HG03521 (cell line): ENCODE data around the gene EIF3L.

Experiments
- ATAC-seq: cut with Tn5 transposase; IDR thresholded peaks from one replicate; pipeline ENCODE4 v1.9.1; 2021; ENCODE audit warnings: mild to moderate bottlenecking, moderate library complexity; ENCODE audit not compliant: unreplicated experiment

Gene EIF3L

DNA sequence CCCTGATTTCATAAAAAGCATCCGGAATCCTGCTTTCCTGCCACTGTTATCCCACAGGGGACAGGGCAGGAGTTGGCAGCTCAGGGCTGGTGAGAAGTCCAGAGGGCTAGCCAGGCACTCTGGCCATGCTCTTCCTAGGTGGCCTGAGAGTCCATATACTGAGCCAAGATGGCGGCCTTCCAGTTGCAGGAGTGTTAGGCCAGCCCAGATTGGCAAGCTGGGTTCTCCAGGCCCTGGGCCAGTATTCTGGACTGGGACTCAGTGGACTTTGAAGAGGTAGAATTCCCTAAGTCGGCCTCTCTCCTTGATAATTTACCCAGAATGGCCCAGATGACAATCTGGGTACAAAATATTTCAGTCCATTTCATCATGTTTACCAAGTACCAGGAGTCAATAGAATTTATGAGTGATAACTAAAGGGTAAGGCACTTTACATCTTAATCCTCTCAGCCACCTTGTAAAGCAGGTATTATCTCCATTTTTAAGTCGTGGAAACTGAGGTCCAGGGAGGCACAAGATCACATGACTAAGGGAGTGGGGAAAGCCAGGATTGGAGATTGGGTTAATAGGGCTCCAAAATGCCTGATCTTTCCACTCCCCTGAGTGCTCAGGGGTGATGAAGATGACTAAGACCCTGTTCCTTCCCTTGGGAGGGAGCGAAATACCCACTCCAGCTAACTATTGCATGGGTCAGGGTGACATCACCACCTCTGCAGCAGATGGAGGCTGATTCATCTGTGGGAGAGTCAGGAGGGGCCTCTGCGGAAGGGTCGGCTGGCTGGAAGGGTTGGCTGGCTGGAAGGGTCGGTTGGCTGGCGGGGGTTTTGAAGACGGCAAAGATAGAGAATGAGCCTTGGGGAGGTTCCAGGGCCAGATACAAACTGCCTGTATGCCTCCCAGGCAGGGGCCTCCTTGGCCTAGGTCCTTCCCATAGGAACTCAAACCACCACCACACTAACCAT, 55.6 kb downstream of the EIF3L start:
- no peak for ATAC-seq

DNA sequence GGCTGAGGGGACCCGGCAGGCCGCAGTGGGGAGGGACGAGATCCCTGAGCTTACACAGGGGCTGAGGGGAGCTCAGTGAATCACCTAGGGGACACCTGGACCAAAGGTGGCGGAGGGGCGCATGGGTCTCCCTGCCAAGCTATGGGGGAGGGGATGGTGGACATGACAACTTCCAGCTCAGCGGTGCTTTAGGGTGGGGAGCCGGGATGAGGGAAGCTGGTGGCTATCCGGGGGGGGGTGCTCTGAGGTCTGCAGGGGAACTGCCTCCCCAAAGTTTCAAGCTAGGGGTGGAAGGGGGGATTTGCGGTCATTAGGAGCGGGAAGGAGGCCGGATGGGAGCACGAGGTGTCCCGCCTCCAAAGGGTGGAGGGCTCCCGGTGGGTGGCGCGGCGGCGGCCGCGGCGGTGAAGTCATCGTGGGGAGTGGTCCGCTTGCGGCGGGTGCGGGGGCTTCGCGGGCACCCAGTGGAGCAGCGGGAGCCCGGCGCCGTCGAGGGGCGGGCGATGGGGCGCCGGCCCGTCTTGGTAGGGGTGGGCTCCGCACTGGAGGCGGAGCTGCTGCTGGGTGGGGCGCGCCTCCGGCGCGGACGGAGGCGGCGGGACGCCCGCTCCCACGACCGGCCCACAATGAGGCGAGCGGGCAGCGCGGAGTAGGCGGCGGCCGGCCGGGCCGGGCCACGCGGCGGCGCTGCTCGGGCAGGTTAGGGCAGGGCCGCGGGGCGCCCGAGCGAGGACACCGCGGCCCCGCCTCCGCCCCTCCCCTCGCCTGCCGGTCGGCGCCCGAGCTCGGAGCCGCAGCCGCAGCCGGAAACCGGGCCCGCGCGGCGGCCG, 56.5 kb downstream of the EIF3L start, which contains the start of gene MICALL1:
Gene MICALL1 (plus strand): TSS at position 764 of the 830 bp plus-strand sequence. CDS start 126 bp downstream, outside the sequence.
- peak; percentile 79 for ATAC-seq

DNA sequence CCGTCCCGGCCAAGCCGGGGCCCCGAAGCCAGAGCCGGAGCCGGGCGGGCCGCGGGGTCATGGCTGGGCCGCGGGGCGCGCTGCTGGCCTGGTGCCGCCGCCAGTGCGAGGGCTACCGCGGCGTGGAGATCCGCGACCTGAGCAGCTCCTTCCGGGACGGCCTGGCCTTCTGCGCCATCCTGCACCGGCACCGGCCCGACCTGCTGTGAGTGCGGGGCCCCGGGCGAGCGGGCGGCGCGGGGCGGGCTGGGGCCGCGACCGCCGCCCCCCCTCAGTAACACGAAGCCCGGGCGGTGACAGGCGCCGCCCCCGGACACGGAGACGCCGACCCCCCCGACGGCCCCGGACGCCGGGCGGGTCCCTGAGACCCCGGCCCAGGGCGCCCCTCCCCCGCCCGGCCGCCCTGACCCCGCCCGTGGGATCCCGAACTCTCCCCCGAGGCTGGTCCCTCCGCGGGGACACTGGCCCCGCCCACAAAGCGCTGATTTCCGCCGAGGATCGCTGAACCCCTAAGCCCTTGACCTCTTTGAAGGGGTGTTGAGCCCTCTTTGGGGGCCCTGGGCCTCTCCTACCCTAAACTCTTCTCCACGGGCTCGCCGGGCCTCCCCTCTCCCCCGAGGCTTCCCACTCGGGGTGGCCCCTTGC, 57.3 kb downstream of the EIF3L start:
- ATAC-seq, result peak; percentile 4

DNA sequence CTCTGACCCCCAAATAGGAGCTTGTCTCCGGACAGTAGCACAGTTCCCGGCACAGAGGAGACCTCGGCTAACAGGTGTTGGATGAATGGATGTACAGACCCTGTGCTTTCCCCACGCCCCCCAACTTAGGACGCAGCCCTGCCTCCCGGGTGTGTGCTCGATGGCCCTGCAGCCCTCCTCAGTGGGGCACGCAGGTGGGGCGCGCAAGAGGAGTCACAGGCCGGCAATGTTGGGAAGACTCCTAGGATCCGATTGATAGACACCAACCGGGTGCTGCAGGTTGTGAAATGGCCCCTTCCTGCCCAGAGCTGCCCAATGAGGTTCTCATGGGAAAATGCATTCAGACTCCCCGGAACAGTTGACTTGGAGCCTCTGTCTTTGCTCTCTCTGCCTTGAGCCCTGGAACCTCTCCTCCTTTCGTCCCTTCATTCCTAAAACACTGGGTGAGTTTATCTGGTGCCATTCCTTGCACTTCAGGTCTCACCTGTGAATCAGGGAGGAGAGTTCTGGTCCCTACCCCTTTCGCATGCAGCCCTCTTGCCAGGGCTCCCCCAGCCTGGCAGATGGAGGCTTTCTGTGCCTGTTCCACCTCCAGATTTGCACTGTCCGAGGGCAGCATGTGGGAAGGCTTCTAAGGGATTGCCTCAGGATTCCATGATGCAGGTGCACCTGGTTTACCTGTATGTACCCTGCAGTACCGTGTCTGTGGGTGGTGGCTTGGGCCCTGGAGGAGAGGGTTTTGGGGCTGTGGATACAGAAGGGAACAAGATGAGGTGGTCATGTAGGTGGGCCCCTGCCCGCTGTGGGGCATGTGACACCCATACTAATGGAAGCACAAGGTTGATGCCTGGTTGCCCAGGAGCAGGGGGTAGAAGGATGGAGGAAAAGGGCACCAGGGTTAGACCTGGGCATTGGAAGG, 58.1 kb downstream of the EIF3L start:
- no peak for ATAC-seq

DNA sequence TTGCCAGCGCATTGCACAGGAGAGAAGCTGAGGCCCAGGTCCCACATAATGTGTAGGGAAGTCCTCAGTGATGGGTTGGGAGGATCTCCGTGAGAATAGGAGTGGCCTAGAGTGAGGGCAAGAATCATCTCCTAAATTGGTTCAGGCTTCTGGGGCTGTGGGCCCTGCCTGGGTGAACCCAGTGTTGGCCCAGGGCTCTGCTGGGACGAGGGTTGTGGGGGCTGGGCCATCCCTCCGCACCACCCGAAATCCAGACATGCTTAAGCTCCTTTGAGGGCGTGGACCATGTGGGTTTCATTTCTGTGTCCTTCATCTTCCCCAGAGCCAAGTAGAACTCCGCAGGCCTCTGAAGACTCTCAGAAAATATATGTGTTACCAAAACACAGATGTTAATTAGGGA, 60.5 kb downstream of the EIF3L start:
- no peak for ATAC-seq

DNA sequence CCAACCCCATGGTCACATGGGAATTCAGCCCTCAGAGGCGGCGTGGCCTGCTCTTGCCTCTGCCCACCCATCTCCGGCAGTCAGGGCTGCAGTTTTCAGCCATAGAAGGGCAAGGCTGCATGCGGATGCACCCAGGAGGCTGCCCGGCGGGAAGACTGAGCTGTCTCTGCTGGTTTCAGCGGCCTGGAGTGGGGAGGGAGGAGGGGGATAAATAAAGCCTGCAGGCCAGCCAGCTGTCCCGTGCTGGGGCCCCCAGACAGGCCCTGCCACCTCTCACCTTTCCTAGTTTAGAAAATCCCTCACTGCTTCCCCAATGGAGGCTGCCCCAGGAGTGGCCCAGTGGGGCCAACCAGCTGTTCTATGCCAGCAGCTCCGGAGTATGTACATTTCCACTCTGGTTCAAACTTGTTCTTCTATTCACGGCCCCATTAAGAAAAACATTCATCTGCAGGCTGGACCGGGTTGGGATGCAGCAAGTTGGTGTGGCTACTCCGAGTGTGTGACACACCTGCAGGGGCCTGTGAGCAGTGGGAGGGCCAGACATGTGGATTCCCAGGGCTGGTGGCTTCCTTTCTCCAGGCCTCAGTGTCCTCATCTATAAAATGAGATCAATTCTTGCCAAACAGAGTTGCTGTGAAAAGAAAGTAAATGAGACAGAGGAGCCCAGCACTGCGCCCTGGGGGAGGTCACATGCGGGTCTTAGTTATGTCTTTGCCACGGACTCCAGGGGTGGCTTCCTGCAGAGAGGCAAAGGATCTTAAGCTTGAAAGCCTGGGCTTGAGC, 61.9 kb downstream of the EIF3L start:
- ATAC-seq, result no peak

DNA sequence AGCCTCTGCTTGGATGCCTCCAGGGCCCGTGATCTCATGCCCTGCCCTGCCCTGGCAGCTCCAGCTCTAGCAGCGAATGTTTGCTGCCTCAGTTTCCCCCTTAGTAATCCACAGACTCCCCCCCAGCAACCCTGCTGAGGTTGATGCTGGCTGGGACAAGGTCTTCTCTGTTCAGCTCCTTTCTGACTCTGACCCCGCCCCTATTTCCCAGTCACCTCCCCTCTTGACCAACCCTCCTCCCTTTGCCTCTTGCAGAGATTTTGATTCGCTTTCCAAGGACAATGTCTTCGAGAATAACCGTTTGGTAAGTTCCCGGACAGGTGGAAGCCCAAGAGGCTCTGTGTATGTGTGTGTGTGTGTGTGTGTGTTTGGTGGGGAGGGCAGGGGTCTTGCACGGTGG, 62.5 kb downstream of the EIF3L start:
- ATAC-seq, result no peak

DNA sequence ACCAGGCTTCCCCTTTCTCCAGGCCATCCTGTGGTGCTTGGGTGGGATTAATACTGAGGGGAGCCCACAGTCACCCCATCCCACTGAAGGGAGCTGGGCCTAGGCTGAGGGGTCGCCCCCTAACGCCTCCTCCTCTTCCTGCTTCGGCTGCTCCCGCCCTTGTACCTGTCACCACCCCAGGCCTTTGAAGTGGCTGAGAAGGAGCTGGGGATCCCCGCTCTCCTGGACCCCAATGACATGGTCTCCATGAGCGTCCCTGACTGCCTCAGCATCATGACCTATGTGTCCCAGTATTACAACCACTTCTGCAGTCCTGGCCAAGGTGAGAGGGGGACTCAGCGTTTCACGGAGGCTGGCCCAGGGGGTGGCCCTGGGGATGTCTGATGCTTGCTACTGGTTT, 63.0 kb downstream of the EIF3L start:
- no peak for ATAC-seq

DNA sequence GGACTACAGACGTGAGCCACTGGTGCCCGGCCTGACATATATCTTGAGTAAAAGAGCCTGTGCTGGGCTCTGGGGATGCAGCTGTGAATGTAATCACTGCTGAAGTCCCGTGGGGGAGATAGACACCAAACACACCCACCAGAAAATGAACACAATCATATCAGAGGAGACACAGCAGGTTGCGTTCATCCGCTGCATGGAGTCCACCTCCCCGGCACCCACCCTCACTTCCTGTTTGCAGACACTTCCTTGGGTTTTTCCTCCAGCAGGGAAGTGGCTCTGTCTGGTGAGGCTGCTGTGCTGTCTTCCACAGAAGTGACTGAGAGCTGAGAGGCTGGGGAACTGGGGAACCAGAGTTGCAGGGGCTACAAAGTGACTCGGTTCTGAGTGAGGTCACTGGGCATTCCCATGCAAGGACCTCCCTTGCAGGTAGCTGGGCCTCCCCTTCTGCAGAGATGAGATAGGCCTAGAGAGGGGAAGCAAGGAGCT, 64.1 kb downstream of the EIF3L start:
- ATAC-seq, result no peak

DNA sequence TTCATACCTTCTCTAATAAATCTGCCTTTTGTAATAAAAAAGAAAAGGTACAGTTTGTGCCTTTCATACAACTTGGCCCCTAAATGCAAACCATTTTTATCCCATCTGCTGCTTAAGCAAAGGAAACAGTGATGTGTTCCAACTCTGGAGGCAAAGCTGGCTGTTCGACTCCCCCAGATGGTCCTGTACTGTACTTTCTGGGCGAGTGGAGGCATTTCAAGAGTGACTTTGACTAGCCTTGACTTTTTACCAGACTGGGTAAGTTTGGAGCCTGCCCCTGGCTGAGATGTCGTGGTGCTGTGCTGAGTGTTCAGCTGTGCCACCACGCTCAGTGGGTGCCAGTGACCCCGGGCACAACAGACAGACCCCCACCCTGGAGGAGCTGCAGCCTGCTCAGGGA, 67.1 kb downstream of the EIF3L start:
- ATAC-seq, result no peak

DNA sequence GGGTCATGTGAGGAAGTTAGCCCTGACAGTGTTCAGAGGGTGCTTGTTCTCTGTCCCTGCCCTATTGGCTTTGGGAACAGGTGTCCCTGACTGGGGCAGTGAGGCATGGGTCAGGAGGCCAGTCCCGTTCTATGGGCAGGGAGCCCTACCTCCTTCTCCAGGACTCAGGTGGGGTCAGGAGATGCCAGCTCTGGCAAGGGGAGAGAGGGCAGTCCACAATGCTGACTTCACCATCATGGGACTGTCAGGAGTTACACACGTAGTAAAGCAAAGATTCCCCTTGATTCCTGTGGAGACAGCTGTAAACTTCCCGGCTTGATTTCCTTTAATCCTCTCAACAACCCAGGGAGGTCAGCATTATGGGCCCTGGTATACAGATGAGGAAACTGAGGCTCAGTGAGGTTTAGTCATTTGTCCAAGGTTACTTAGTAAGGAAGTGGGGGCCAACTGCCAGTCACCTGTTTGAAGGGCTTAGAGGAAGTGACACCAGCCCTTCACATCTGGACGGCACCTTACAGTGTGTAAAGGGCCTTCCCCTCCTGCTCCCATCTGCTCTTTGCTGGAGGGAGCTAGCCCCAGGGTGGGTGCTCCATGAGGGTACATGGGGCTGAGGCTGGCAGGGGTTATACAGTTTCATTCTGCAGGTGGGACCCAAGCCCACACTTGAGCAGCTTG, 68.8 kb downstream of the EIF3L start:
- ATAC-seq, result no peak

DNA sequence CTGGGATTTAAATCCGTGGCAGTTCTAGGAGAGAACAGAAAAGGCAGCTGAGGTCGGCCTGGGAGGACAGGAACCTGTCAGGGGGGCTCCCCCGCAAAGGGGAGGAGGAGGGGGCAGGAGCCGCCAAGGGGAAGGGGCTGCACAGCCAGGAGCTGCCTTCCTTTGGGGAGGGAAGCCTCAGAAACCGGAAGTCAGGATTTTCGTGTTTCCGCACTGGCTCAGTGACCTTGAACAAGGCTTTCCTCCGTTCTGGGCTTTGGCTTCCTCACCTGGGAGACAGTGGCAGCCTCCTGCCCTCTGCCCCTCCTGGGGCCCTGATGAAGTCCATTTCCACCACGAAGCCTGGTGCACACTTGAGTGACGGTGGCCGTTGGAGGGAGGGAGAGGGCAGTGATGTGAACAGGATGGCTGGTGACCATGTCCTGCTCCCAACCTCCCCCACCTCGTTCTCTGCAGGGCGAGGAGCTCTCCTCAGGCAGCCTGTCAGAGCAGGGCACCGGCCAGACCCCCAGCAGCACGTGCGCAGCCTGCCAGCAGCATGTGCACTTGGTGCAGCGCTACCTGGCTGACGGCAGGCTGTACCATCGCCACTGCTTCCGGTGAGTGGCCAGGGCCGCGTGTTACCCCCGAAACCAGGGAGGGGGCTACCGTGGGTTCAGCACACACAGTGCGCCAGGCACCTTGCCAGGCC, 69.5 kb downstream of the EIF3L start:
- no peak for ATAC-seq

DNA sequence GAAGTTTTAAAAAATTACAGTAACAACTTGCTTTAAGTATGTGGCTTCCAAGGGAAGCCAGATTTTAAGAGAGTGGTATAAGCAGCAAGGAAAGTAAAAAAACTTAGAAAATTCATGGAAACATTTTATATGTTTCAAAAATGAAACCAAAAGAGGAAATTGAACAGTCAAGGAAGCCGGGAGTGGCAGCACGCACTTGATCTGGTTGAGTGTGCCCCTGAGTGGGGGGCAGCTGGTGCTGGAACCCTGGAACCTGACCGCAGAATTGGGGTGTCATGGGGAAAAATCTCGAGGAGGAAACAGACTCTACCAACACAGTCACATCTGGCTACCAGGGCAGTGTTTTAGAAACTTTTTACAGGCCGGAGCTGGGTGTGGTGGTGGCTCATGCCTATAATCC, 70.9 kb downstream of the EIF3L start:
- ATAC-seq, result no peak

DNA sequence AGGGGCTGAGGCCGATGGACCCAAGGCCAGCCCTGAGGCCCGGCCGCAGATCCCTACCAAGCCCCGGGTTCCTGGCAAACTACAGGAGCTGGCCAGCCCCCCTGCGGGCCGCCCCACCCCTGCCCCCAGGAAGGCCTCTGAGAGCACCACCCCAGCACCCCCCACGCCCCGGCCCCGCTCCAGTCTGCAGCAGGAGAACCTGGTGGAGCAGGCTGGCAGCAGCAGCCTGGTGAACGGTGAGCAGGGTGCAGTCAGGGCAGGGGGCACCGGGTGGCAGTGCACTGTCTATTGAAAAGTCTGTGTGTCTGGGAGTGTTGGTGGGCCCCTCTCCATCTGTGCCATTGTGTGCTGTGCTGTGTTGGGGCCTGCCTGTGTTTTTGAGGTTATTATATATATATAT, 73.0 kb downstream of the EIF3L start:
- ATAC-seq, result no peak

DNA sequence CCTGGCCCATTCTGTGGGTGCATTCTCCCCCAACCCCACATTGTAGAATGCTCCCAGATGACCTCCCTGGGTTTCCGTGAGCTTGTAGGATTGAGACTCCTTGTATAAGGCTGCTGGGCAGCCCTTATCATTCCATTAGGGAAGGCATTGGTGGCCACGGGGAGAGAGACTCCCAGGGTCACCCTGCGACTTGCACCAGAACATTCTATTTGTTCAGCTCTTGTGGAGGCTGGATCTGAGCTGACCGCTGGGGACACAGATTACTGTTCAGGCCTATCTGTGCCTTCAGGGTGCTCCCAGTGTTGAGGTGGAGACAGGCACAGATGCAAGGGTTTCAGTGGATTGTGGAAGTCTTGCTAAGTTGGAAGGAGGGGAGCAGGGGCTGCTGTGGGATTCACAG, 74.7 kb downstream of the EIF3L start:
- no peak for ATAC-seq

DNA sequence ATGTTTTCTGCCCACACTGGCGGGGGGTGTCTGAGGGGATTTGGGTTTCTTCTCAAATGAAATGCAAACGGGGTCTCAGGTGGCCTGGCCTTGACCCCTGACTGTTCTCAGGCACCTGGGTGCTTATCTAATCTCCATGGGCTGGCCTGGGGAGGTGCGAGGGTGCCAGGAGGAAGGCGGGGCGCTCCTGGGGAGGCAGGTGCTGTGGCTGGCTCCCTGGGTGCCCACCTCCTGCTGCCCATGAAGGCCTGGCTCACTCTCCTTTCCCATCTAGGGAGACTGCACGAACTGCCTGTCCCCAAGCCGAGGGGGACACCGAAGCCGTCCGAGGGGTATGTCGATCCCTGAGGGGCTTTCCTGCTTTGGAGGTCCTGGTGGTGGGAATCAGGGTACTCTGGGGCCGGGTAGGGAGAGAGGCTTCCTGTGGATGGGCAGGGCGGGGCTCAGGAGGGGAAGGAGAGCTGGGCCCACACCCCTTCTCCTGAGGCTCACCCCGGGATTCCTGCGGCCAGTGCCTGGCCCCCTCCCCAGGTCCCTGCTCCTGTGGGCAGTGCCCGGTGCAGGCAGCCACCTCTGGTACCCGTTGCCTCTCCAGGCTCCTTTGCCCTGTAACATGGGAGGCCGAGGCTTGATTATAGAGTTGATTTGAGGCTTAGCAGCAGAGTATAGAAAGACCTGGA, 75.3 kb downstream of the EIF3L start:
- ATAC-seq, result no peak

DNA sequence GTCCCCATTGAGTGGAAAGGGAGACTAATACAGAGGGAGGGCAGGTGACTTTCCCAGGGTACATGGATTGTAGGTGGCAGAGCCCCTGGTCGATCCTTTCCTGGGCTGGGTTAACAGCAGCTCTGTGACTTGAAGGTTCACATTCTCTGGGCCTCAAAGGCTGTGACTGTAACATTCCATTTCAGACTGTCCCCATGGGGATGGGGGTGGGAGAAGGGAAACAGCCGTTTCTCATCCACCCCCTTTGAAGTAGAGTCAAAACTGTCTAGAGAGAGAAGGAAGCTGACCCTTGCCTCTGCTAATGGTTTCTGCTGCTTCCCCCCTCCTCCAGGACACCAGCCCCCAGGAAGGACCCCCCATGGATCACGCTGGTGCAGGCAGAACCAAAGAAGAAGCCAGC, 76.1 kb downstream of the EIF3L start:
- no peak for ATAC-seq

DNA sequence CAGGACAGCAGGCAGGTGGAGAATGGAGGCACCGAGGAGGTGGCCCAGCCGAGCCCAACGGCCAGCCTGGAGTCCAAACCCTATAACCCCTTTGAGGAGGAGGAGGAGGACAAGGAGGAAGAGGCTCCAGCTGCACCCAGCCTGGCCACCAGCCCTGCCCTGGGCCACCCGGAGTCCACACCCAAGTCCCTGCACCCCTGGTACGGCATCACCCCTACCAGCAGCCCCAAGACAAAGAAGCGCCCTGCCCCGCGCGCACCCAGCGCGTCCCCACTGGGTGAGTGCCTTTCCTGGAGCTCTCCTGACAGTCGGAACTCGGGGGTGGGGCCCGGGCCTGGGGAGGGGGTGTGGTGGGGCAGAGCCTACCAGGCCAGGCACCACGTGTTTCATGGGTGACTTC, 76.5 kb downstream of the EIF3L start:
- no peak for ATAC-seq
